ENCODE data around the gene PARD6B. TPM values are rescaled to one million over a fixed set of nuclear protein-coding genes. Genes with fewer than 3 reads are reported as not detected.
"Not testable (repeated sequence)": the region's sequence is repeated elsewhere in the genome, so short reads cannot be mapped to it uniquely, and the experiment has no call there.

The PARD6B gene
- total RNA-seq, 1 donor from 2014 or later, result 3.2 TPM

- no peak for DNase-seq
These were observed 44.9 kb downstream of the PARD6B start for GRCh38 chr20:50776122-50776817.

- no peak for DNase-seq
These were observed 46.0 kb downstream of the PARD6B start for GRCh38 chr20:50777373-50777772.

GRCh38 chr20:50778994-50779393 is 47.6 kb downstream of the PARD6B start:
- not testable (repeated sequence) for DNase-seq

- no peak for DNase-seq
These were observed 52.0 kb downstream of the PARD6B start for GRCh38 chr20:50783390-50783789.

GRCh38 chr20:50783903-50784302 is 52.5 kb downstream of the PARD6B start:
- no peak for DNase-seq

GRCh38 chr20:50784464-50784863 is 53.1 kb downstream of the PARD6B start:
- DNase-seq, result no peak

GRCh38 chr20:50786703-50787102 is 55.3 kb downstream of the PARD6B start:
- DNase-seq, result no peak

- DNase-seq, result no peak
These were observed 55.8 kb downstream of the PARD6B start for GRCh38 chr20:50787181-50787580.

- peak; percentile 77 for DNase-seq
These were observed 56.9 kb downstream of the PARD6B start for GRCh38 chr20:50788045-50788991.

- DNase-seq, result no peak
These were observed 58.7 kb downstream of the PARD6B start for GRCh38 chr20:50789968-50790650.

GRCh38 chr20:50790651-50791277 is 59.4 kb downstream of the PARD6B start:
- DNase-seq, result peak; percentile 96

GRCh38 chr20:50792708-50793574 is 61.6 kb downstream of the PARD6B start:
- DNase-seq, result peak; percentile 88

GRCh38 chr20:50793575-50794016 is 62.2 kb downstream of the PARD6B start:
- DNase-seq, result peak; percentile 32

- no peak for DNase-seq
These were observed 62.9 kb downstream of the PARD6B start for GRCh38 chr20:50794181-50794845.

- peak; percentile 88 for DNase-seq
These were observed 63.7 kb downstream of the PARD6B start, which contains the start of gene BCAS4 for GRCh38 chr20:50794846-50795634. Gene BCAS4, plus strand, starts transcription at chr20:50795061. Its CDS starts 23 bp downstream, at chr20:50795084.

GRCh38 chr20:50797142-50797541 is 65.8 kb downstream of the PARD6B start:
- no peak for DNase-seq

- no peak for DNase-seq
These were observed 67.3 kb downstream of the PARD6B start for GRCh38 chr20:50798650-50799049.

- peak; percentile 19 for DNase-seq
These were observed 68.0 kb downstream of the PARD6B start for GRCh38 chr20:50799176-50799889.

Data from tongue (tissue), 2 donors.